ENCODE measurements around the gene MICU1. TPM values are rescaled to one million over a fixed set of nuclear protein-coding genes. Genes with fewer than 3 reads are reported as not detected.

The MICU1 gene
- polyA plus RNA-seq, 1 donor (not counting 4 experiments of a cell fraction or from before 2014, with no cell fraction given): 19.4 TPM

GRCh38 chr10:72605122-72605521, 20.8 kb downstream of the MICU1 start:
- H3K4me1 ChIP-seq (ENCODE audit: control insufficient read depth, extremely low read depth, insufficient read depth, low read length): no peaks in the 10 kb centered on the region
- no peak for TF ChIP-seq CTCF (optimal IDR thresholded peaks at IDR 0.05 in 1 of 3, IDR thresholded peaks at IDR 0.05 in 1 of 3, conservative IDR thresholded peaks at IDR 0.05 in 1 of 3; ENCODE audit: extremely low read depth in 1 of 3, insufficient read depth in 2 of 3, low read length in 3 of 3)
- no peak for TF ChIP-seq EZH2 (IDR thresholded peaks at IDR 0.05; ENCODE audit: low read length)
- H3K79me2 ChIP-seq (ENCODE audit: control insufficient read depth, insufficient read depth, low read length): peaks cover 3% of the 10 kb centered on the region
- DNase-seq (ENCODE audit: low read depth, low spot score) (no peak), FAIRE-seq (no peak)
- no peak overlapping the region for H3K4me3 ChIP-seq (ENCODE audit: control insufficient read depth in 2 of 3, extremely low read depth in 1 of 3, insufficient read depth in 2 of 3, low read depth in 1 of 3, low read length in 3 of 3)
- H3K27me3 ChIP-seq (ENCODE audit: control insufficient read depth, extremely low read depth, insufficient read depth, low read length): no peaks in the 10 kb centered on the region
- H3K36me3 ChIP-seq (ENCODE audit: control insufficient read depth in 2 of 2, extremely low read depth in 1 of 2, insufficient read depth in 2 of 2, low read length in 2 of 2): peaks cover 0 to 2% of the 10 kb centered on the region in 2 experiments
- no peaks in the 10 kb centered on the region for H4K20me1 ChIP-seq (ENCODE audit: control insufficient read depth, extremely low read depth, insufficient read depth, low read length)
- H3K4me2 ChIP-seq (ENCODE audit: control insufficient read depth, extremely low read depth, insufficient read depth, low read depth, low read length): no peak overlapping the region
- H3K9me3 ChIP-seq (ENCODE audit: control insufficient read depth, low read depth, low read length): no peaks in the 10 kb centered on the region
- dilution Hi-C loops (cut with MboI; ENCODE audit: extremely low pct_ligation_motif_present, low sequenced_read_pairs): no loop called here
- no peaks in the 10 kb centered on the region for H3K9me1 ChIP-seq (ENCODE audit: control insufficient read depth, extremely low read depth, insufficient read depth, low read length)
- H3K27ac ChIP-seq (ENCODE audit: control insufficient read depth, insufficient read depth, low read length): no peak overlapping the region
- H2AFZ ChIP-seq (ENCODE audit: control insufficient read depth, low read length): no peak overlapping the region
- no peak overlapping the region for H3K9ac ChIP-seq (ENCODE audit: control insufficient read depth, extremely low read depth, insufficient read depth, low read length)

DNA sequence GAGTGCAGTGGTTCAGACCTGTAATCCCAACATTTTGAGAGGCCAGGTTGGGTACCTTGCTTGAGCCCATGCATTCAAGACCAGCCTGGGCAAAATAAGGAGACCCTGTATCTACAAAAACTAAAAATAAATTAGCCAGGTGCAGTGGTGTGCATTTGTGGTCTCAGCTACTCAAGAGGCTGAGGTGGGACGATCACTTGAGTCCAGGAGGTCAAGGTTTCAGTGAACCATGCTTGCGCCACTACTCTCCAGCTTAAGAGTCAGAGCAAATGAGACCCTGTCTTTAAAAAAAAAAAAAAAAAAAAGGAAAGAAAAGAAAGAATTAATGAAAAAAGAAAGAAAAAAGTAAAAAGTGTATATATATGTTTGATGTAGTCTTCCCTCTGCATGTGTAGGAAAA, 24.7 kb downstream of the MICU1 start:
- H4K20me1 ChIP-seq (ENCODE audit: control insufficient read depth, extremely low read depth, insufficient read depth, low read length): no peaks in the 10 kb centered on the region
- no peaks in the 10 kb centered on the region for H3K27me3 ChIP-seq (ENCODE audit: control insufficient read depth, extremely low read depth, insufficient read depth, low read length)
- dilution Hi-C loops (cut with MboI; ENCODE audit: extremely low pct_ligation_motif_present, low sequenced_read_pairs): no loop called here
- peaks cover 5% of the 10 kb centered on the region for H3K4me1 ChIP-seq (ENCODE audit: control insufficient read depth, extremely low read depth, insufficient read depth, low read length)
- DNase-seq (ENCODE audit: low read depth, low spot score) (no peak), FAIRE-seq (no peak)
- no peaks in the 10 kb centered on the region for H3K9me1 ChIP-seq (ENCODE audit: control insufficient read depth, extremely low read depth, insufficient read depth, low read length)
- TF ChIP-seq EZH2 (IDR thresholded peaks at IDR 0.05; ENCODE audit: low read length) (no peak), CTCF (optimal IDR thresholded peaks at IDR 0.05 in 1 of 3, IDR thresholded peaks at IDR 0.05 in 1 of 3, conservative IDR thresholded peaks at IDR 0.05 in 1 of 3; ENCODE audit: extremely low read depth in 1 of 3, insufficient read depth in 2 of 3, low read length in 3 of 3) (no peak)
- H3K4me2 ChIP-seq (ENCODE audit: control insufficient read depth, extremely low read depth, insufficient read depth, low read depth, low read length): no peak overlapping the region
- no peak overlapping the region for H2AFZ ChIP-seq (ENCODE audit: control insufficient read depth, low read length)
- peaks cover 0 to 2% of the 10 kb centered on the region in 2 experiments for H3K36me3 ChIP-seq (ENCODE audit: control insufficient read depth in 2 of 2, extremely low read depth in 1 of 2, insufficient read depth in 2 of 2, low read length in 2 of 2)
- H3K27ac ChIP-seq (ENCODE audit: control insufficient read depth, insufficient read depth, low read length): no peak overlapping the region
- H3K9ac ChIP-seq (ENCODE audit: control insufficient read depth, extremely low read depth, insufficient read depth, low read length): no peak overlapping the region
- H3K9me3 ChIP-seq (ENCODE audit: control insufficient read depth, low read depth, low read length): no peaks in the 10 kb centered on the region
- no peaks in the 10 kb centered on the region for H3K79me2 ChIP-seq (ENCODE audit: control insufficient read depth, insufficient read depth, low read length)
- H3K4me3 ChIP-seq (ENCODE audit: control insufficient read depth in 2 of 3, extremely low read depth in 1 of 3, insufficient read depth in 2 of 3, low read depth in 1 of 3, low read length in 3 of 3): no peak overlapping the region

Data from keratinocyte (primary cell).